Stimulated activated CD4-positive, alpha-beta T cell treated with anti-CD3 and anti-CD28 coated beads, Interleukin-15, amount 100 ng/mL, for 24 hours (primary cell): ENCODE results near the gene TIGD1.

Experiments used
- DNase-seq: peaks from one replicate; pipeline ENCODE4 v3.0.0-alpha.2; 2020

The TIGD1 gene

DNA sequence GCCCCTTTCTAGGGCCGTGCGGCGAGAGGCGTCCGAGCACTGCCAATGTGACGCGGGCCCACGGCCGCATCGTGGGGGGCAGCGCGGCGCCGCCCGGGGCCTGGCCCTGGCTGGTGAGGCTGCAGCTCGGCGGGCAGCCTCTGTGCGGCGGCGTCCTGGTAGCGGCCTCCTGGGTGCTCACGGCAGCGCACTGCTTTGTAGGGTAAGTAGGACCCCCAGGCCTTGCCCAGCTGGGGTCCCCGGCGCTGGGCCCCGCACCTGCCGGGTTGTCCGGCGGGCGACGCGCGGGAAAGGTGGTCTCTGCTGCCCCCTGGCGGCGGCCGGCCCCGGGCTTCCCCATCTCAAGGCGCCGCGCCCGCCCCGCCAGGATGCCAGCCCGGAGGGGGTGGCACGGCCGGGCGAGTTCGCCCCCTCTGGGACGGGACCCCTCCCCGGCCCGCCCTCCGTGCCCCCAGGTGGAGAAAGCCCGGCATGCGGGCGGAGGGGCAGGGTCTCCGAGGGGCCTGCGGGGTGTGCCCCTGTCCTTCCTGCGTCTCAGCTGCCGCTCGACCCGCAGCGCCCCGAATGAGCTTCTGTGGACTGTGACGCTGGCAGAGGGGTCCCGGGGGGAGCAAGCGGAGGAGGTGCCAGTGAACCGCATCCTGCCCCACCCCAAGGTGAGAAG, 28.3 kb downstream of the TIGD1 start:
- DNase-seq: peak; percentile 78

DNA sequence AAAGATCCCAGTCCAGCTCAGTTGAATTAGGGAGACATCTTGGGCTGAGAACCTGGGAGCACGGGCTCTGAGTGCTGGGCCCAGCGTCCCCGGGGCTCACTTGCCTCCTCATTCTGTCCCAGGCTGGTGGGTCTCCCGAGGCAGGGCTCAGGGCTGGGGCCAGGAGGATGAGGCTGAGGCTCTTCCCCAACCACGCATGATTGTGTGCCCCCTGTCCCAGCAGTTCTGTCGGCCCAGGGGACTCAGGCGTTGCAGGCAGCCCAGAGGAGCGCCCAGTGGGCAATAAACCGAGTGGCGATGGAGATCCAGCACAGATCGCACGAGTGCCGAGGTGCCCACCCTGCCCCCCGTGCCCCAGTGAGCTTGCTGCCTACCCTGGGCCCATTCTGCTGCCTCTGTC, 29.3 kb downstream of the TIGD1 start:
- no peak for DNase-seq

DNA sequence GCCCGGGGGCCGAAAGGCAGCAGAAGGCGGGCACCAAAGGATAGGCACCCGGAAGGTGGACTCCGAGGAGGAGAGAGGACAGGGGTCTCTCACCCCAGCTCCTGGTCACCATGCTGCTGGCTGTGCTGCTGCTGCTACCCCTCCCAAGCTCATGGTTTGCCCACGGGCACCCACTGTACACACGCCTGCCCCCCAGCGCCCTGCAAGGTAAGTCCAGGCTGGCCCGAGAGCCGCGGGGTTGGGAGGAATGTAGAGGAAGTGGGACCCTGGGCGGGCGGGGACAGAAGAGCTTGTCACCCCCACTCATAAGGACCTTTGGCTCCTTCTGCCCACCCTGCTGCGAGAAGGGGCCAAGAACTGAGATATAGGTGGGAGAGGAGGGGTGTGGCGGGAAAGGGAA, 29.9 kb downstream of the TIGD1 start:
- DNase-seq: no peak

DNA sequence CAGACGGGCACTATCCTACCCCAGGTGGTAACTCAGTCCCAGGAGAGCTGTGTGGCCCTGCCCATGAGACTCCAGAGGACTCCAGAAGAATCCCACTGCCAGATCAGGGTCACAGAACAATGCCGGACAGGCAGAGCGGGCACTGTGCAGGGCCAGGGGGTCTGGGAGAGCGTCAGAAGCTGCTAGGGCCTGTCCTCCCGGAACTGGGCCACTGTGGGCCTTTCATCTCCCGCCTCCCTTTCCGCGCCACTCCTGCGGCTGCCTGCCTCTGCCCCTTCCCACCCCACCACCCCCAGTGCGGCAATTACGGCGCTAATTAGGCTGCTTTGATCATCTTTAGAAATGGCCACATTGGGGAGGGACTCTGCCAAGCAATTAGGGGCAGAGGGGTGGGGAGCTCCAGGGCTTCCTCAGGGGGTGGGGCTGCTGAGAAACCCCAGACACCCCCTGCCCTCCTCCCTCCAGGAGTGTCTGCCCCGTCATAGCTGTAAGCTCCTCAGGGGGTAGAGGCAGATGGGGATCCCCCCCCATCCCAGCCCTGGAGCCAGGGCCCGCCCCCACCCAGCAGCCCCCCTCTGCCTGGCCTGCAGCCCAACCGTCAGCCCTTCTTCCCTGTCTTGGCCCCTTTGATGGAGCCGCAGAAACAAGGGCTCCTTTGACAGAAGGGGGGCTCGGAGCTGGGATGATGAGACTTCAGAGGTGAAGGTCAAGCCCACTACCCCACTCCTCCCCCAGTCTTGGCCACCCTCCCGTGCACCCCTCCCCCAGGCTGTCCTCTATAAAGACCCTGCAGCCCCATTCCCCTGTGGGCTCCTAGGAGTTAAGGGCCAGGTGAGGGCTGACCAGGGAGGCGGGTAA, 30.5 kb downstream of the TIGD1 start, which contains the start of gene PRSS56:
Gene PRSS56, plus strand, starts transcription at position 808 of the 858 bp plus-strand sequence. CDS start 211 bp downstream, outside the sequence.
- no peak for DNase-seq

DNA sequence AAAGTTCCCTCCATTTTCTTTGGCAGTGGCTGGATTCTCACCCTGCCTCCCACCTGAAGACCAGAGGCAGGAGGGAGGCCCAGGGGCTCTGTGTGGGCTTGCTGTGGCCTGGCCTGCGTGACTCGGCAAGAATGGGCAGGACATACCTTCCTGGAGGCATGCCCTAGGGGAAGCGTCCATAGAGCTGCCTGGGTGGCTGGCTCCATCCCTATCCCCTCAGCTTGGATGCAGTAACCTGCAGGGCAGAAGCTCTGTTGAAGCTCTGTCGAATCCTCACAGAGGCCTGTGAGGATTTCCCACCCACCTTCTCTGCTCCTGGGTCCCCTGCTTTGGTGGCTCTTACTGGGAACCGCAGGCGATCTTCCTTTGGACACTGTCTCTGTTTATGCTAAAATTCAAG, 31.5 kb downstream of the TIGD1 start:
- no peak for DNase-seq

DNA sequence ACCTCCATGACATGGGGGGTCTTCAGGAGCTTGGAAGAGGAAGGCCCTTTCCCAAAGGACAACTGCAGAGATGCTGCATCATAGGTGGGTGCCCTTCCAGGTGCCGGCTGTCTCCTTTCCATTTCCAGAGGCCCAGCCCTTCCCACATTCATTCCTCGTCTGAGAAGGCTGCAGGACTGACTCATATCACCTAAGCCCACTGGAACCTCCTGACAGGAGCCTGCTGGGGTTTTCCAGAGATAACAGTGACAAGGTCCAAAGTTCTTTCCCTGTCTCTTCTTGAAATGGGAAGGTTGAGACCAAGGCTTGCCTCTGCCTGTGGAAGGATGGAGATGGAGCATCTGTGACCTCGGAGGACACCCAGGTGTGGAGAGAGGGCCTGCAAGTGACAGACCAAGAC, 33.8 kb downstream of the TIGD1 start:
- no peak for DNase-seq

DNA sequence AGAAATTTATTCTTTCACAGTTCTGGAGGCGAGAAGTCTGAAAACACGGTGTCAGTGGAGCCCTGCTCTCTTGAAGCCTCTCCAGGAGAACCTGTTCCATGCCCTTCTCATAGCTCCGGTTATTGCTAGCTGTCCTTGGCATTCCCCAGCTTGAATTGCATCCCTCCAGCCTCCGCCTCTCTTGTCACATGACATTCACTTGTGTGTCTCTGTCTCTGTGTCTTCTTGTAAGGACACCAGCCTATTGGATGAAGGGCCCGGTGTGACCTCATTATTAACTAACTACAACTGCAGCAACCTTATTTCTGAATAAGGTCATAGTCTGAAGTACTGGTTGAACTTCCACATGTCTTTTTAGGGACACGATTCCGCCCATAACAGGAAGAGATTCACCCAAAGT, 34.7 kb downstream of the TIGD1 start:
- no peak for DNase-seq

DNA sequence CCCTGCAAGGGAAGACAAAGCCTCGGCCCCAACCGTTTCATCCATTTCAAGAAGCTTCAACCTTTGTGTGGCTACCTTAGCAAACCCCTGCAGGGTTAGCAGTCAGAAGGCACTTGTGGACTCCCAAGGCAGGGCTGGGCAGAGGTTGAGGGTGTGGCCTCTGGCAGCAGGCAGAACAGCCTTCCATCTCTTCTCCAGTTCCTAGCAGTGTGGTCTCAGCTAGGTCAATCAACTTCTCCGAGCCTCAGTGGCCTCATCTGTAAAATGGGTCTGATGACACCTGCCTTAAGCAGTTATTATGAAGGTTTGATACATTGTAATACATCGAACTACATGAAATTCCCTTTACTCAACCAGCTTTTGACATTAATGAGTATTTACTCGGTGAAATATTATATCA, 37.0 kb downstream of the TIGD1 start:
- no peak for DNase-seq

DNA sequence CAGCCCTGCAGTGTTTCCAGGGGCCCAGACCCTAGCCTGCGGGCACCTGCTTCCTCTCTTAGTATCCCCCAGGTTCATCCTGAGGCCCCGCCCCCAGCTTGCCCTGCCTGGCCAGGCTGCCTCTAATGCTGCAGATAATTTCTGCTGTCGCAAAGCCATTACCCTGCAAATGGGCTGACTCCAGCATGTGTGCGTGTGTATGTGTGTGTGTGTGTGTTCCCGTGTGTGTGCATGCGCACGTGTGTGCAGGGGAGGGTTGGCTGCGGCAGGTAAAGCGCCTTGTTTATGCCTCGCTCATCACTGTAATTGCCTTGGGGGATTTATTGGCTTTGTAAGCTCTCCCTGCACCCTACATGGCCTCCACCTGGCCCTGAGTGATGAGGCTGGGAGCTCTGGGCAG, 37.8 kb downstream of the TIGD1 start:
- no peak for DNase-seq

DNA sequence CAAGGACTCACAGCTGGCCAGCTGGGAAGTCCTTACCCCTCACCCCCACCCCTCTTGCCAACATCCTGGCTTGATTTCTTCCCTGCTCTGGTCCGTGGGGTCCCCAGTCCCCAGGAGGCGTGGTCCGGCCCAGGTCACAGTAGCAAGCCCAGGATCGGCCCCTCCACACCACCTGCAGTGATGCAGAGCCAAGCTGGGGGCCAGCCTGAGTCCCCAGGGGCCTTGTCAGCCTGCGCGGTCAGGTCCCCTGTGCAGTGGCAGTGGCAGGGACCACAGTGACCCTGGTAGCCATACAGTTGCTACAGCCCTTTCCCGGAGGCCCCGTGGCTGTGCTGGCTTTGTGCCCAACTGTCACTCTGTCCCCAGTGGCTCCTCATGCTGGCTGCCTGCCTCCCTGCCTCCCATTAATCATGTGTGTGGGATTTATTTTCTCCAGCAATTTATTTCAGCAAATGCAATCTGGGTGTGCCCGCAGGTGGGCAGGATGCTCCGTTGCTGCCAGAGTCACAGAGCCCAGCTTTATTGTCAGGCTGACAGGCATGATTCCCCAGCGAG, 38.9 kb downstream of the TIGD1 start:
- no peak for DNase-seq

DNA sequence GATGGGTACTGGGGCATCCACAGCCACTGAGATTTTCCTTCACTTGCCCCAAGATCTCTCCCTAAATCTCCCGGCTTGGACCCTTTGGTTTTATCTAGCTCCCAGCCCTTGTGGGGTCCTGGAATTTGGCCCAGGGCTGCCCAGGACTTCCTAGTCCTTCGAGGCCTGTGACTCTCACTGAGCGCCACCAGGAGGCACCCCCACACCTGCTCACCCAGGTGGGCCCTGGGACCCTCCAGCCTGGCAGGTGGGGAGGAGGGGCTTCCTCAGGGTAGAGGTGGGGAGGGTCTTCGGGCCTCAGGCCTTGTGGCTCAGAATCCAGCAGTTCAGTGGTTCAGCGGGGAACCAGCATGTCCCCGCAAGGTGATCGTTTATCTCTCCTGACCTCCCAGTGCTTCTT, 42.1 kb downstream of the TIGD1 start:
- no peak for DNase-seq

DNA sequence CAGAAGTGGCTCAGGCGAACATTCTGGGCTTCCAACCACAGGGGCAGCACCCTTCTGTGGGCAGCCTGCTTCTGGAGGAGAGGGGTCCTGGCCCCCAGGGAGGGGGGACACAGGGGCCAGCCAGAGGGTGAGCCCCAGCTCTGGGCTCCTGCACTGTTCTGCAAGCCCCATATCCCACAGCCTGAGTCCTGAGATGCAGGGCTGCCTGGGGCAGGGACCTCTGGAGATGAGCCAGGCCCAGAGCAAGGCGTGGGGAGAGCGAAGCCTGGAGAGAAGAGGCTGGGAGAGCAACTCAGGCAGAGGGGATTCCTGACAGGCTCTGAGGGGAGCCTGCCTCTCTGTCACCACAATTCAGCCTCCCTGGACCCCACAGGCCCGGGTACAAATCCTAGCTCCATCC, 43.6 kb downstream of the TIGD1 start:
- no peak for DNase-seq

DNA sequence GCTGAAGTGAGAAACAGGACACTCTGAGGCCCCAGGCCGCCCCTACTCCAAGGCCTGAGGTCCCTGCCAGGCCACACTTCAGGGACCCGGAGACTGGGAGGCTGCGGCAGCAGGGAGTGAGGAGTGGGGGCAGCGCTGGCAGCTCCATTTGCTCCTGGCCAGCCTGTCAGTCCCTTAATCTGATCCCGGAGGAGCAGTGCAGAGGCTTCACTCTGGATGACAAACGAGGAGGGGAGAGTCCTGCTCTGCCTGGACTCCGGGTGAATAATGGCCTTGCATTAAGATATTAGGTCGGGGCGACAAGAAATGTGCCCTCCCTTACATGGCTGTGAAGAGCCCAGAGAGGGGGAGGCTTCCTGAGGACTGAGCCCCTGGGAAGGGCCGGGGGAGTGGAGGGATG, 44.5 kb downstream of the TIGD1 start:
- no peak for DNase-seq

DNA sequence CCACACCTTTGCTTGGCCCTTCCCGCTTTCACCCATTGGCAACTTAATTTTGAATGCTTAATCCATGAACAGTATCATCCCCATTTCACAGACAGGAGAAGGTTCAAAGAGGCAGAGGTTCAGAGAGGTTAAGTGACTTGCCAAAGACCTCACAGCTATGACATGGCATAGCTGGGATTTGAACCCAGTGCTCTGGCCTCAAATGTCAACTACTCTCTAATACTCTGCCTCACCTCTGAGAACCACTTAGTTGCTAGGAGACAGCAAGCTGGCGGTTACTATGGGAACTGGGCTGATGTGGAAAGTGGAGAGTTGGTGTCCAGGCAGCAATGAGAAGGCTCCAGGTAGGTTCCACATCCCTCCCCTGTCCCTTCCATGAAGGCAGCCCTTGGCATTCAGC, 45.9 kb downstream of the TIGD1 start:
- no peak for DNase-seq

DNA sequence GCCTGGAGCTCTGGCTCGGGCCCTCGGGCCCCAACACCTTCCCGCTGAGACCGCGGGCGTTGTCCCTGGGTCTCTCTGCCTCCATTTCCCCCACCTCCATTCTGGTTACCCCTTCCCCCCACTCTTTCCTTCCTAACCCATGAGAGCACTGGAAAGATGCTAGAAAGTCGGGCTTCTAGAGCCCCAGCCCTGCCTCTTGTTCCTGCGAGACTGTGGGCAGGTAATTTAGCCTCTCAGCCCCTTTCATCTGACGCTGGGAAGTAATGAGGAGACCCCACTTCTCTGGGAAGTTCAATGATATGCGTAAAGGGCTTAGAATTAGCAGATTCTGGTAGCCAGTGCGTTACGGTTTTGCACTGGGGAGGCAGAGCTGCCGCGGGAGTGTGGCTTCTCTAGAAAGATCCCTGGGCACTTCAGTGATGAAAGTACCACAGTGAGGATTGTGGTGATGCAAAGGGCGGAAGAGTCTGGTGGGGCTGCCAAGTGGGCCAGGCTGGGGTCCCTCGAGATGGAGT, 46.5 kb downstream of the TIGD1 start:
- no peak for DNase-seq

DNA sequence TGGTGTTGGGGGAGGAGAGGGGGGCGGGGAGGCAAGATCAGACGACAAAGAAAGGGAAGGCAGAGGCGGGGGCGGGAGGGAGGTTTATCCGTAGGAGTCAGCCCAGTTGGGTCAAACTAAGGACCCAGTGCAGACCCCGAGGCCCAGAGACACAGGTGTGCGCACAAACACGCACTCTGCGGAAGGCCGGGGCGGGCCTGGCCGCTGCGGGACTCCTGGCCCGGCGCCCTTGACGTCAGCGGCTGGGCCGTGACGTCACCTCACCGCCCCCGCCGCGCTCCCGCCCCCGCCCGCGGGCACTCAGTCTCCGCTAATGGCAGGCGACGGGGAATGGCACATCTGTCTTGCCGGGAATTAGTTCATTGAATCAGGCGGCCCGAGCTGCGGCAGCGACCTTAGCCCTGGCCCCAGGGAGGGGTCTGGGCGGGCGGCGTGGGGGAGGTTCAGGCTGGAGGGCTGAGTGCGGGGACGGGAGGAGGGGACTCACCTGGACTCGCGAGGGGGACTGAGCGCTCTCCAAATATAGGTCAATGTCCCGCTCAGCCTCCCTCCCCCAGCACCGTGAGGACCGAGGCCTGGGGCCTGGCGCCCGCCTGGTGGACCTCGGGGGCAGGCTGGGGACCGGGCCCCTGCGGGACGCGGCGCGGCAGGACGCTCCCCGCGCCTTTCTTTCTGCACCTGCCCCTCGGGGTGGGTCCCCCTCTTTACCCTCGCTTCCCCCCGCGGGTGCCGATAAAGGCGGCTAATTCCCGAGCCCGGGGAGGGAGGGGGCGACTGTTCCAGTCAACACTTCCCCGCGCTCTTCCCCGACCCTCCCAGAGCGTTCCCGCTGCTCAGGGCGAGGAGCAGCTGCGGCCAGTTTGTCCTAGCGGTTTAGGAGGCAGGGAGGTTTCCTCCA, 47.2 kb downstream of the TIGD1 start:
- DNase-seq: peak; percentile 51

DNA sequence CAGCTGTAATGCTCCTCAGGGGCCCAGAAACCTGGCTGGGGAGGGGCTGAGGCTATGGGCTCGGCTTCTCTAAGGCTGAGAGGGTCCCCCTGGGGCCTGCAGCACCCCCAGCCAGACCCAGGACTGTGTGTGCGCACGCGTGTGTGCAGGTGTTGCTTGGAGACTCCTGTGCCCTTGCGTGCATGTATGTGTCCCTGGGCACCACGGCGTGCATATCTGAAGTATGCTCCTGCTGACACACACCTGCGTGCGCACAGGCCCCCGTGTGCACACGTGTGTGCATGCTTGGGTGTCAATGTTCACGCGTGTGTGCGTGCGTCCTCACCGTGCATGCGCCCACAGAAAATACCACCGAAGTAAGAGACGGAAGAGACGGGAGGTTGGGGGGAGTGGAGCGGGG, 47.8 kb downstream of the TIGD1 start:
- DNase-seq: no peak

DNA sequence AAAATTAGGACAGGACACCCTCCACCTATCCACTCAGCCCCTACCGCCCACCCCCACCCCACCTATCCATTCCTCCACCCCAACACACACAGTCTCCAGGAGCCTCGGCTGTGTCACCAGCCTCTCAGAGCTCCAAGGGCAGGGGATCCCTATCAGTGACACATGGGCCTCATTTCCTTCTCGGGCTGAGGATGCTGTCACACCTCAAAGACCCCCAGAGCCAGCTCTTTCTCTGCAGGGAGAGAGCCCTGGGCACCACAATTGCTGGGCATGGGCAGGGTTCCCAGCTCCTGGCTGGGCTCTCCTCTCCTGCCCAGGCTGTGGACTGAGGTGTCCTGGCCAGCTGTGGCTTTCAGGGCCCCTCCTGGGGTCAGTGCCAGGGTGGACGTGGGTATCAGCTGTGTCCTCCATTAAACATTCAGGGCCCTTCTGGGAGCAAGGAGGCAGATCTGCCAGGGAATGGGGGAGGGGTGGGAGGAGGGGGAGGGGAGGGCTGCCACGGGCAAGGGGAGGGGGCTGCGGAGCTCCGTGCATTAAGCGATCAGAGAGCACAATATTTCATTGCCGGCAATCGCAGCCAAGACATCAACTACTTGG, 48.5 kb downstream of the TIGD1 start:
- no peak for DNase-seq

DNA sequence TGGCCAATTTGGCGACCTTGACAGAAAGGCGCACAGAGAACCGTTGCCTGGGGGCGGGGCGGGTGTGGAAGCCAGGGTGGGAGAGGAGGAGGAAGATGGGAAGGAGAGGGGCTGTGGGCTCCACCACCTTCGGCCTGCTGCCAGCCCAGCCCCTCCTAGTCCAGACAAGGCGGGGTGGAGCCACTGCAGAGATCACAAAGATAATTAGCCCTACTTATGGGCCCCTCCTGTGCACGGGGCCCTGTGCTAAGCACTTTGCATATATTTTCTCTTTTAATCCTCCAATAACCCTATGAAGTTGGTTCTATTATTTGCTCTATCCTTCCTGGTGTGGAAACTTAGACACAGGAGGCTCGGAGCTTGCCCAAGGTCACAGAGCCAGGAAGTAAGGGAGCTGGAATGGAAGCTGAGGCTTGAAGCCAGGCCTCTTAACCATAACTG, 49.0 kb downstream of the TIGD1 start:
- no peak for DNase-seq

DNA sequence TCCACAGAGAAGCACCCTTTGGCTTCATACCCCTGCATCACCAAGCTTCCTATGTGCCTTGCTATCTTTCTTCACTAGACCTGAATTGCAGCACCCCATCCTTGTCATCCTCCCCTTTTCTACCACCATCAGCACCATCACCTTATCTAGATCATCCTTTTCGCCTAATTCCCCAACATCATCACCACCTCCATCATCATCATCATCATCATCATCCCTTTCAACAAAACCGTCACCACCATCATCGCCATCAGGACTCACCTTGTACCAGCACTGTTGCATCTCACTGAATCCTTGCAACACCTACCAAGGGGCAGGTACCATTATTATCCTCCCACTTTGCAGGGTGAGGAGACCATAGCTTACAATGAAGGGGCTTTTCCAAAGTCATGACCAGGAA, 51.9 kb downstream of the TIGD1 start:
- no peak for DNase-seq
